ENCODE measurements around the gene CDK14.

DNA sequence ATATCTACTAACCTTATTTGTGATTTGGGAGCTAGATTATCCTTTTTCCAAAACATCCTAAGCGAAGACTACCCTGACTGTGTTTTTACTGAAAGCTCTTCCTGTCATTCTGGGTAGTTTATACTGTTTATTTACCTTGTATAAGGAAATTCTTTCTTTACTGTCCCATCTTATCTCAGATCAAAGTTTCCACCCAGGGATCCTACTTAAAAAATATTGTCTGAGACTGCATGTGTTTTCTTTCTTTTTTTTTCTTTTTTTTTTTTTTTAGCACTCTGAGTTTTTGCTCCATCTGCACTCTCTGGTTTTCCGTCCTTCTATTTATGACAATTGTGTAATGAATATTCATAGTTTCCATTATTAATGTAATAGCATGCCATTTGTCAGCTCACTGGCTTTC is 26.5 kb downstream of the CDK14 start:
- TF ChIP-seq, protein P1, sequence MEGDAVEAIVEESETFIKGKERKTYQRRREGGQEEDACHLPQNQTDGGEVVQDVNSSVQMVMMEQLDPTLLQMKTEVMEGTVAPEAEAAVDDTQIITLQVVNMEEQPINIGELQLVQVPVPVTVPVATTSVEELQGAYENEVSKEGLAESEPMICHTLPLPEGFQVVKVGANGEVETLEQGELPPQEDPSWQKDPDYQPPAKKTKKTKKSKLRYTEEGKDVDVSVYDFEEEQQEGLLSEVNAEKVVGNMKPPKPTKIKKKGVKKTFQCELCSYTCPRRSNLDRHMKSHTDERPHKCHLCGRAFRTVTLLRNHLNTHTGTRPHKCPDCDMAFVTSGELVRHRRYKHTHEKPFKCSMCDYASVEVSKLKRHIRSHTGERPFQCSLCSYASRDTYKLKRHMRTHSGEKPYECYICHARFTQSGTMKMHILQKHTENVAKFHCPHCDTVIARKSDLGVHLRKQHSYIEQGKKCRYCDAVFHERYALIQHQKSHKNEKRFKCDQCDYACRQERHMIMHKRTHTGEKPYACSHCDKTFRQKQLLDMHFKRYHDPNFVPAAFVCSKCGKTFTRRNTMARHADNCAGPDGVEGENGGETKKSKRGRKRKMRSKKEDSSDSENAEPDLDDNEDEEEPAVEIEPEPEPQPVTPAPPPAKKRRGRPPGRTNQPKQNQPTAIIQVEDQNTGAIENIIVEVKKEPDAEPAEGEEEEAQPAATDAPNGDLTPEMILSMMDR (IDR thresholded peaks at IDR 0.05): no peak
- TF ChIP-seq POLR2A (IDR thresholded peaks at IDR 0.05): no peak

Measured in esophagus squamous epithelium (tissue), 4 donors.